DOHH2 (cell line): Measurements from ENCODE around the gene CORO2B.

Experiments used
- H3F3A ChIP-seq: fragments of 200-600 bp; sonication (generic), shearing (Covaris generic); 2 replicates; pipeline ENCODE4 v1.6.0; 2016; ENCODE audit warnings: antibody characterized with exemption, mild to moderate bottlenecking; ENCODE audit not compliant: control insufficient read depth, insufficient read depth
- H3K27ac ChIP-seq: fragments of 200-600 bp; sonication (generic); 2 replicates; pipeline ENCODE4 v1.5.1; 2014; ENCODE audit warnings: low read depth, mild to moderate bottlenecking, low read length, moderate library complexity
- H3K27me3 ChIP-seq: fragments of 200-600 bp; sonication (generic); 2 replicates; pipeline ENCODE4 v1.6.1; 2014; ENCODE audit warnings: mild to moderate bottlenecking, low read length, mixed read lengths; ENCODE audit not compliant: control insufficient read depth
- H3K36me3 ChIP-seq: fragments of 200-600 bp; sonication (generic); 2 replicates; pipeline ENCODE4 v1.6.1; 2014; ENCODE audit warnings: mild to moderate bottlenecking, low read length, moderate library complexity, mixed read lengths; ENCODE audit not compliant: control insufficient read depth
- H3K4me1 ChIP-seq: fragments of 200-600 bp; sonication (generic); 2 replicates; pipeline ENCODE4 v1.6.1; 2014; ENCODE audit warnings: mild to moderate bottlenecking, low read length, mixed read lengths; ENCODE audit not compliant: control insufficient read depth
- H3K4me2 ChIP-seq: fragments of 200-600 bp; sonication (generic); 2 replicates; pipeline ENCODE4 v1.6.0; 2014; ENCODE audit warnings: mild to moderate bottlenecking, low read length, moderate library complexity
- H3K4me3 ChIP-seq: fragments of 200-600 bp; sonication (generic); 2 replicates; pipeline ENCODE4 v1.5.1; 2014; ENCODE audit warnings: mild to moderate bottlenecking, low read length, mixed read lengths
- H3K79me2 ChIP-seq: fragments of 200-600 bp; sonication (generic); 2 replicates; pipeline ENCODE4 v1.6.1; 2014; ENCODE audit warnings: mild to moderate bottlenecking, low read length, mixed read lengths; ENCODE audit not compliant: control insufficient read depth
- H3K9me2 ChIP-seq: fragments of 200-600 bp; sonication (generic); replicated peaks from 2 replicates; pipeline ENCODE4 v1.6.1; 2014; ENCODE audit warnings: mild to moderate bottlenecking, low read length, mixed read lengths; ENCODE audit not compliant: control insufficient read depth
- H3K9me3 ChIP-seq: fragments of 200-600 bp; sonication (generic); 2 replicates; pipeline ENCODE4 v1.6.1; 2014; ENCODE audit warnings: antibody characterized with exemption, low read length, mixed read lengths; ENCODE audit not compliant: control insufficient read depth, insufficient read depth
- H4K20me1 ChIP-seq: fragments of 200-600 bp; sonication (generic); 2 replicates; pipeline ENCODE4 v1.6.0; 2014; ENCODE audit warnings: low read depth, mild to moderate bottlenecking, antibody characterized with exemption, low read length, moderate library complexity; ENCODE audit not compliant: control insufficient read depth, insufficient read depth
- CTCF ChIP-seq: fragments of 200-600 bp; sonication (generic); IDR thresholded peaks from one replicate; pipeline ENCODE4 v1.5.1; 2014; ENCODE audit warnings: antibody characterized with exemption, mild to moderate bottlenecking, low read depth, low read length; ENCODE audit not compliant: poor library complexity, severe bottlenecking
- EZH2phosphoT487 ChIP-seq: fragments of 200-600 bp; sonication (generic); IDR thresholded peaks from 2 replicates; pipeline ENCODE4 v1.6.1; 2017; ENCODE audit warnings: borderline replicate concordance, mild to moderate bottlenecking, antibody characterized with exemption, low read length, moderate library complexity, mixed read lengths

Gene CORO2B

GRCh38 chr15:68697711-68698690, 119.2 kb downstream of the CORO2B start:
- no peak overlapping the region for H3K4me3 ChIP-seq
- no peak for TF ChIP-seq CTCF
- TF ChIP-seq EZH2phosphoT487: no peak
- H3F3A ChIP-seq: no peaks in the 10 kb centered on the region
- H3K27ac ChIP-seq: no peak overlapping the region
- no peaks in the 10 kb centered on the region for H3K9me2 ChIP-seq
- H3K79me2 ChIP-seq: no peaks in the 10 kb centered on the region
- H4K20me1 ChIP-seq: no peaks in the 10 kb centered on the region; the same call in 1 of the 2 replicates
- no peaks in the 10 kb centered on the region for H3K27me3 ChIP-seq
- no peaks in the 10 kb centered on the region for H3K36me3 ChIP-seq
- no peaks in the 10 kb centered on the region for H3K9me3 ChIP-seq
- H3K4me1 ChIP-seq: no peaks in the 10 kb centered on the region
- no peak overlapping the region for H3K4me2 ChIP-seq

GRCh38 chr15:68698708-68699107, 119.9 kb downstream of the CORO2B start:
- H3K4me3 ChIP-seq: no peak overlapping the region
- no peak for TF ChIP-seq CTCF
- TF ChIP-seq EZH2phosphoT487: no peak
- H3K79me2 ChIP-seq: no peaks in the 10 kb centered on the region
- no peaks in the 10 kb centered on the region for H3K9me3 ChIP-seq
- H3K4me1 ChIP-seq: no peaks in the 10 kb centered on the region
- H3K27ac ChIP-seq: no peak overlapping the region
- H3K4me2 ChIP-seq: no peak overlapping the region
- H3F3A ChIP-seq: no peaks in the 10 kb centered on the region
- no peaks in the 10 kb centered on the region for H3K36me3 ChIP-seq
- H3K27me3 ChIP-seq: no peaks in the 10 kb centered on the region
- H4K20me1 ChIP-seq: no peaks in the 10 kb centered on the region; the same call in 1 of the 2 replicates
- no peaks in the 10 kb centered on the region for H3K9me2 ChIP-seq

GRCh38 chr15:68699124-68699880, 120.5 kb downstream of the CORO2B start:
- Histone ChIP-seq H3K4me1 (no peaks in the 10 kb centered on the region), H3K4me3 (no peak overlapping the region), H3K9me3 (no peaks in the 10 kb centered on the region), H3K27me3 (no peaks in the 10 kb centered on the region), H3K4me2 (no peak overlapping the region), H3K36me3 (no peaks in the 10 kb centered on the region), H3F3A (no peaks in the 10 kb centered on the region), H3K79me2 (no peaks in the 10 kb centered on the region), H3K27ac (no peak overlapping the region), H4K20me1 (no peaks in the 10 kb centered on the region; the same call in 1 of the 2 replicates), H3K9me2 (no peaks in the 10 kb centered on the region)
- no peak for TF ChIP-seq CTCF
- TF ChIP-seq EZH2phosphoT487: no peak
